Pancreas (tissue), 10 donors: Measurements from ENCODE around the gene DNAH12. TPM values are rescaled to one million over a fixed set of nuclear protein-coding genes. Genes with fewer than 3 reads are reported as not detected.
A peak's percentile ranks its signal among the peaks of the same experiment; 100 is the strongest.

Experiments
- ATAC-seq, 4 donors: fragments of 200-7000 bp; cut with Tn5 transposase; one replicate each; pipeline versions ENCODE4 v1.8.0 to v1.9.1; 2020; ENCODE audit warnings: mild to moderate bottlenecking in 4 of 4, moderate library complexity in 4 of 4
- DNase-seq, 6 donors: peaks; one replicate each; pipeline ENCODE4 v3.0.0-alpha.2; 2020
- FAIRE-seq: peaks from 2 replicates; lab custom pipeline; 2012; peaks lifted over from hg19 to GRCh38; lab: Jason Lieb, UNC
- H3K27ac ChIP-seq, 4 donors: fragments of 200-600 bp; sonication (generic); 1 replicate in 3 of 4; 2 replicates in 1 of 4; pipeline versions ENCODE4 v1.5.0 to v1.8.0; 2020
- H3K27me3 ChIP-seq, 4 donors: fragments of 200-600 bp; one replicate each; pipeline ENCODE4 v1.8.0; 2021
- H3K36me3 ChIP-seq, 3 donors: fragments of 200-600 bp; sonication (generic) in 1 of 3; one replicate each; pipeline versions ENCODE4 v1.5.0 to v1.8.0; 2020 to 2021
- H3K4me1 ChIP-seq, 3 donors: fragments of 200-600 bp; one replicate each; pipeline ENCODE4 v1.8.0; 2021
- H3K4me3 ChIP-seq, 4 donors: fragments of 200-600 bp; sonication (generic) in 2 of 4; one replicate each; pipeline versions ENCODE4 v1.5.0 to v1.8.0; 2020 to 2021
- H3K9me3 ChIP-seq, 4 donors: fragments of 200-600 bp; one replicate each; pipeline ENCODE4 v1.8.0; 2021
- WGBS, 2 donors: extraction: QIAGEN DNeasy Blood & Tissue Kit; methylation state at CpG; one replicate each; pipeline ENCODE4 v1.1.7; 2013; 5-methylcytosine and 5-hydroxymethylcytosine counted together
- intact Hi-C, 3 donors: fragments of 100-400 bp; cut with DNase I; formaldehyde crosslinking; loops; one replicate each; pipeline versions ENCODE4 v1.11.1 to v1.14.2; 2022
- polyA plus RNA-seq, 2 donors: library from polyadenylated mRNA; stranded (reverse); fragments of 200-250 nt; gene quantifications; one replicate each; pipeline ENCODE4 v1.2.3, GENCODE V29; 2013
- total RNA-seq, 6 donors: library from RNA; stranded (reverse); fragmentation: NEBNext Ultra II Directional in 4 of 6; extraction: Animal tissue kit (Norgen Biotek cat#: 25700) in 4 of 6; gene quantifications; one replicate each; pipeline versions ENCODE4 v1.2.1 to v1.2.4, GENCODE V29; 2021 to 2023
- TF ChIP-seq, protein P1 (sequence below), 4 donors: fragments of 200-600 bp; sonication (generic) in 3 of 4; IDR thresholded peaks; one replicate each; pipeline versions ENCODE4 v1.5.0 to v1.8.0; 2021; ENCODE audit warnings: antibody characterized with exemption in 4 of 4
- donor health status: healthy with polysubstance abuse.
- donor health status: DM: no; HTN: no; CAD: no; lungs with moderate emphysema.
- donor health status: DM: no; HTN: no; CAD: no.
- donor health status: control.
- donor health status: control.
- donor health status: Bipolar disorder and iron deficiency.
- donor health status: DM: yes; HTN: yes; CAD: no.
- donor health status: DM: no; HTN: no; CAD: no.
- donor health status: DM: no; HTN: no; CAD: no.
- donor health status: DM: yes; HTN: yes; CAD: no.

DNAH12 gene, protein sequence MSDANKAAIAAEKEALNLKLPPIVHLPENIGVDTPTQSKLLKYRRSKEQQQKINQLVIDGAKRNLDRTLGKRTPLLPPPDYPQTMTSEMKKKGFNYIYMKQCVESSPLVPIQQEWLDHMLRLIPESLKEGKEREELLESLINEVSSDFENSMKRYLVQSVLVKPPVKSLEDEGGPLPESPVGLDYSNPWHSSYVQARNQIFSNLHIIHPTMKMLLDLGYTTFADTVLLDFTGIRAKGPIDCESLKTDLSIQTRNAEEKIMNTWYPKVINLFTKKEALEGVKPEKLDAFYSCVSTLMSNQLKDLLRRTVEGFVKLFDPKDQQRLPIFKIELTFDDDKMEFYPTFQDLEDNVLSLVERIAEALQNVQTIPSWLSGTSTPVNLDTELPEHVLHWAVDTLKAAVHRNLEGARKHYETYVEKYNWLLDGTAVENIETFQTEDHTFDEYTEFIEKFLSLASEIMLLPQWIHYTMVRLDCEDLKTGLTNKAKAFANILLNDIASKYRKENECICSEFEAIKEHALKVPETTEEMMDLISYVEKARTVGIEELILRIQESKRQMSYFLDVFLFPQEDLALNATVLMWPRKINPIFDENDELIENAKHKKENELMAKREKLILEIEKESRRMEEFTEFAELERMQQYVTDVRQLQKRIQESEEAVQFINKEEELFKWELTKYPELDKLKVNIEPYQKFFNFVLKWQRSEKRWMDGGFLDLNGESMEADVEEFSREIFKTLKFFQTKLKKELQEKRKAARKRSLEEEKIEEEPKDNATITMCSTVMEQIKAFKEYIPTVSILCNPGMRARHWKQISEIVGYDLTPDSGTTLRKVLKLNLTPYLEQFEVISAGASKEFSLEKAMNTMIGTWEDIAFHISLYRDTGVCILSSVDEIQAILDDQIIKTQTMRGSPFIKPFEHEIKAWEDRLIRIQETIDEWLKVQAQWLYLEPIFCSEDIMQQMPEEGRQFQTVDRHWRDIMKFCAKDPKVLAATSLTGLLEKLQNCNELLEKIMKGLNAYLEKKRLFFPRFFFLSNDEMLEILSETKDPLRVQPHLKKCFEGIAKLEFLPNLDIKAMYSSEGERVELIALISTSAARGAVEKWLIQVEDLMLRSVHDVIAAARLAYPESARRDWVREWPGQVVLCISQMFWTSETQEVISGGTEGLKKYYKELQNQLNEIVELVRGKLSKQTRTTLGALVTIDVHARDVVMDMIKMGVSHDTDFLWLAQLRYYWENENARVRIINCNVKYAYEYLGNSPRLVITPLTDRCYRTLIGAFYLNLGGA (N-terminal part only)
- total RNA-seq (1 to 10 TPM in 1 of 6 donors, under 1 TPM in 5; 0.38 to 1.2 (median 0.80) TPM), polyA plus RNA-seq (1 to 10 TPM; 1.7 to 6.1 TPM)

DNA sequence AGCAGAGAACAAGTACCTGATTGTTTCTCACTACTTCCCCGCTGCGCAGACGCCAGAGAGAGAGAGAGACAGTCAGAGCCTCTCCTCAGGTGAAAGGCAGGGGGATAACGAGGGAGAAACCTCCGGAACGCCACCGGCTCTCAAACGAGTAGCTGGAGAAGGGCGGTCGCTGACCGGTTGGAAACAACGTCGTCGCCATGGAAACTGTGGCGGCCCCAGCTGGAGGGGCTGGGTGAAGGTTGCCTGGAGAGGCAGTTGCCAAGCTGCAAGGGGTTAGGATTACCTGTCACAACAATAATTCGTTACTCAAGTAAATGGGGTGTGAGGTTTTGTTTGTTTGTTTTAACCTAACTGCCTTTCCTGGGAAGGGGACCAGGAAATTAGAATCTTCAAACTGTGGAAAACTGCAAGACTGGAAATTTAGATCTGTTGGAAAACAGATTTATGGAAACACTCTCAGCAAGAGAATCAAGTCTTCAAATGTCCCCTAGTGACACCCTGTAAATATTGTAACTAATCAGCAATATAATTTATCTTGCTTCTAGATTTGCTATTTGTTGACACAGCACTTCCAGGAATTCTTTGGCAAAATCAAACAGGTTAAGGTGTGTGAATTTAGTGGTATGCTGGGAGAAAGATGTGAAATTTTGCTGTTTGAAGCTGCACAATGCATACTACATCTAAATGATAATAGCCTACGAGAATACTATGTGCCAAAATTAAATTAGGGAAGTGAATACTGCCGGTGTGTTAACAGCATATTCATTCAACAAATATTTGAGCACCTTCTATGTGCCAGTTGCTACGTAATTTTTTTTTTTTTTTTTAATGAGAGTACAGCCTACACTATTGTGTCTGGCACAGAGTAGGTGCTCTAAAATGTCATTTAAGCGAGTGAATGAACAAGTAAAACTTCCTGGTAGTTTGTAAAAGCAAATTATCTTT is at the start of gene DNAH12:
DNAH12 (minus strand) TSS at position 164 of the 945 bp plus-strand sequence. CDS start 1,474 bp downstream, outside the sequence.
- WGBS, 2 donors: 1 to 2% methylated on average over 20 of the region's 20 CpGs
- intact Hi-C loops: no loop called here
- peak; percentile 73 to 91 (median 81) for DNase-seq
- TF ChIP-seq, protein P1, sequence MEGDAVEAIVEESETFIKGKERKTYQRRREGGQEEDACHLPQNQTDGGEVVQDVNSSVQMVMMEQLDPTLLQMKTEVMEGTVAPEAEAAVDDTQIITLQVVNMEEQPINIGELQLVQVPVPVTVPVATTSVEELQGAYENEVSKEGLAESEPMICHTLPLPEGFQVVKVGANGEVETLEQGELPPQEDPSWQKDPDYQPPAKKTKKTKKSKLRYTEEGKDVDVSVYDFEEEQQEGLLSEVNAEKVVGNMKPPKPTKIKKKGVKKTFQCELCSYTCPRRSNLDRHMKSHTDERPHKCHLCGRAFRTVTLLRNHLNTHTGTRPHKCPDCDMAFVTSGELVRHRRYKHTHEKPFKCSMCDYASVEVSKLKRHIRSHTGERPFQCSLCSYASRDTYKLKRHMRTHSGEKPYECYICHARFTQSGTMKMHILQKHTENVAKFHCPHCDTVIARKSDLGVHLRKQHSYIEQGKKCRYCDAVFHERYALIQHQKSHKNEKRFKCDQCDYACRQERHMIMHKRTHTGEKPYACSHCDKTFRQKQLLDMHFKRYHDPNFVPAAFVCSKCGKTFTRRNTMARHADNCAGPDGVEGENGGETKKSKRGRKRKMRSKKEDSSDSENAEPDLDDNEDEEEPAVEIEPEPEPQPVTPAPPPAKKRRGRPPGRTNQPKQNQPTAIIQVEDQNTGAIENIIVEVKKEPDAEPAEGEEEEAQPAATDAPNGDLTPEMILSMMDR (IDR thresholded peaks at IDR 0.05): no peak
- Histone ChIP-seq H3K4me1 (peaks cover 3 to 17% (median 5%) of the 10 kb centered on the region in 3 donors), H3K9me3 (no peaks in the 10 kb centered on the region), H3K27ac (peak within 1 kb of the TSS; percentile 53 to 75 (median 58)), H3K27me3 (no peaks in the 10 kb centered on the region), H3K36me3 (no peaks in the 10 kb centered on the region), H3K4me3 (peak within 1 kb of the TSS in 2 of 4 donors; percentile 27 to 36)
- peak; percentile 87 to 94 (median 90) for ATAC-seq
- no peak for FAIRE-seq

DNA sequence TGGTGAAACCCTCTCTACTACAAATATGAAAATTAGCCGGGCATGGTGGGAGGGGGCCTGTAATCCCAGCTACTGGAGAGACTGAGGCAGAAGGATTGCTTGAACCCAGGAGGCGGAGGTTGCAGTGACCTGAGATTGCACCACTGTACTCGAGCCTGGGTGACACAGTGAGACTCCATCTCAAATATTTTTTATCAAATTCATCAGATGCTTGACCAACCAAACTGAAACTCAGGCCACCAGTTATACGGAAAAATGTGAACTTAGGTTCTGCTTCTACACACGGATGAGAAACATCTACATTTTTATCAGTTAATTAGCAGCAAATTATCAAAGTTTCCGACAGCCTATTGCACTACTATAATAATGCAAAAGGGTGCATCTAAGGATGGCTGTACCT is 48.2 kb upstream of the DNAH12 start:
- H3K27ac ChIP-seq: no peak overlapping the region
- ATAC-seq: no peak

DNA sequence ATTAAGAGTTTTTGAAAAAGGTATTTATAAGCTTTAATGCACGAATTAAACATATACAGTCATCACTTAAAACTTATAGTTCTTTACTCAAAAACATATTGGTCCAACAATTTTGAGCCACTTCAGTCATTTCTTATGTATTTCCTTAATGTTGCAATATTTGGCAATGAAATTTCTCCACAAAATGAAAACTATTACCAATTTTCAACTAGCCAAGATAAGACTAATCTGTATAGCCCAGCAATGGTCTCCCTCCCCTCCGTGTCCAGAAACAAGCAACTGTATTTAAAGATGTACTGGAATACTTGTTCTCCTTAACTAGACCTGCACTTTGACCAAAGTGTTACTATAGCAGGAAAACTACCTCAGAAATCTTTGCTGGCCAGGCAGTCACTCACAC is 43.8 kb upstream of the DNAH12 start:
- ATAC-seq (peak in 1 of 4 donors; percentile 14), FAIRE-seq (no peak), DNase-seq (no peak)
- Histone ChIP-seq H3K36me3 (no peaks in the 10 kb centered on the region), H3K27me3 (no peaks in the 10 kb centered on the region), H3K4me1 (peaks cover 15 to 54% (median 38%) of the 10 kb centered on the region in 3 donors), H3K9me3 (no peaks in the 10 kb centered on the region), H3K27ac (no peak overlapping the region), H3K4me3 (no peak overlapping the region)
- WGBS, 2 donors: 40 to 44% methylated on average over 2 of the region's 2 CpGs
- TF ChIP-seq, protein P1 (IDR thresholded peaks at IDR 0.05): no peak
- intact Hi-C loops: no loop called here

More for the DNA sequence above, 48.2 kb upstream of the DNAH12 start:
- Histone ChIP-seq H3K4me3 (peak overlapping the region in 1 of 4 donors; percentile 1), H3K9me3 (no peaks in the 10 kb centered on the region), H3K36me3 (no peaks in the 10 kb centered on the region), H3K4me1 (peaks cover 0 to 30% (median 27%) of the 10 kb centered on the region in 3 donors), H3K27me3 (no peaks in the 10 kb centered on the region)
- 25 to 34% methylated on average over 6 of the region's 6 CpGs for WGBS, 2 donors
- FAIRE-seq (no peak), DNase-seq (no peak)
- intact Hi-C loops: no loop called here
- TF ChIP-seq, protein P1 (IDR thresholded peaks at IDR 0.05): no peak

DNA sequence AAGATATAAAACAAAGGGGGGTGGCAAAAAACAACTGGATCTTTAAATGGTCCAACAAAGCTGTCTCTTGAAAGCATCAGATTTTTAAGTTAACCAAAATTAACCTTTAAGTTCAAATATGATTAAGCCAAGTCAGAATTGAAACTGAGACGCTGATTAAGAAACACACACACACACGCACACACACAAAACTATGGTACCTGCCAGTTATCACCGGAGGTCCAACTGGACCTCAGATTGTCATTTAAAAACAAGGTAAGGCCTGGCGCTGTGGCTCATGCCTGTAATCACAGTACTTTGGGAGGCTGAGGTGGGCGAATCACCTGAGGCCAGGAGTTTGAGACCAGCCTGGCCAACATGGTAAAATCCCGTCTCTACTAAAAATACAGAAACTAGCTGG is 42.6 kb upstream of the DNAH12 start:
- intact Hi-C loops: no loop called here
- Histone ChIP-seq H3K9me3 (no peaks in the 10 kb centered on the region), H3K36me3 (no peaks in the 10 kb centered on the region), H3K4me3 (no peak overlapping the region), H3K4me1 (peaks cover 15 to 45% (median 39%) of the 10 kb centered on the region in 3 donors), H3K27me3 (no peaks in the 10 kb centered on the region), H3K27ac (no peak overlapping the region)
- WGBS, 2 donors: 39 to 47% methylated on average over 6 of the region's 6 CpGs
- FAIRE-seq (no peak), DNase-seq (no peak), ATAC-seq (no peak)
- TF ChIP-seq, protein P1 (IDR thresholded peaks at IDR 0.05): no peak
